ENCODE data around the gene RRAGD. TPM values are rescaled to one million over a fixed set of nuclear protein-coding genes. Genes with fewer than 3 reads are reported as not detected.

RRAGD gene
- total and polyA plus RNA-seq, 7 donors = 34.8 to 163 (median 123) TPM

GRCh38 chr6:89415185-89415584 is 3.1 kb upstream of the RRAGD start:
- ATAC-seq (no peak), DNase-seq (no peak)
- H3K27me3 ChIP-seq (ENCODE audit: insufficient read depth in 3 of 3, low read length in 2 of 3) = no peaks in the 10 kb centered on the region

GRCh38 chr6:89414215-89414614 is 2.1 kb upstream of the RRAGD start:
- Histone ChIP-seq H3K4me3 (no peak overlapping the region), H3K36me3 (ENCODE audit: insufficient read depth in 1 of 2, low read depth in 1 of 2) (no peaks in the 10 kb centered on the region), H3K9me3 (no peaks in the 10 kb centered on the region), H3K4me1 (peaks cover 22% of the 10 kb centered on the region), H3K27me3 (ENCODE audit: insufficient read depth in 3 of 3, low read length in 2 of 3) (no peaks in the 10 kb centered on the region), H3K27ac (no peak overlapping the region)
- DNase-seq (no peak), ATAC-seq (no peak)
- no peak for TF ChIP-seq CTCF (IDR thresholded peaks at IDR 0.05)
- 11 to 38% (median 28%) methylated on average over 2 of the region's 2 CpGs for WGBS, 3 donors
- intact Hi-C loops (cut with DNase I) = loop anchor here in 1 of 2 donors (5.0 kb wide), 1 partner anchor 42 kb away; no protein-coding TSS in a partner anchor

More at GRCh38 chr6:89415185-89415584, 3.1 kb upstream of the RRAGD start:
- Histone ChIP-seq H3K4me3 (no peak overlapping the region), H3K27ac (no peak overlapping the region), H3K36me3 (ENCODE audit: insufficient read depth in 1 of 2, low read depth in 1 of 2) (no peaks in the 10 kb centered on the region), H3K9me3 (no peaks in the 10 kb centered on the region), H3K4me1 (peaks cover 13% of the 10 kb centered on the region)
- intact Hi-C loops (cut with DNase I) = no loop called here
- WGBS, 3 donors = 89 to 97% (median 94%) methylated on average over 2 of the region's 2 CpGs
- TF ChIP-seq CTCF (IDR thresholded peaks at IDR 0.05) = no peak

GRCh38 chr6:89413006-89413400 is 930 bp upstream of the RRAGD start:
- no peaks in the 10 kb centered on the region for H3K27me3 ChIP-seq (ENCODE audit: insufficient read depth in 3 of 3, low read length in 2 of 3)

DNA sequence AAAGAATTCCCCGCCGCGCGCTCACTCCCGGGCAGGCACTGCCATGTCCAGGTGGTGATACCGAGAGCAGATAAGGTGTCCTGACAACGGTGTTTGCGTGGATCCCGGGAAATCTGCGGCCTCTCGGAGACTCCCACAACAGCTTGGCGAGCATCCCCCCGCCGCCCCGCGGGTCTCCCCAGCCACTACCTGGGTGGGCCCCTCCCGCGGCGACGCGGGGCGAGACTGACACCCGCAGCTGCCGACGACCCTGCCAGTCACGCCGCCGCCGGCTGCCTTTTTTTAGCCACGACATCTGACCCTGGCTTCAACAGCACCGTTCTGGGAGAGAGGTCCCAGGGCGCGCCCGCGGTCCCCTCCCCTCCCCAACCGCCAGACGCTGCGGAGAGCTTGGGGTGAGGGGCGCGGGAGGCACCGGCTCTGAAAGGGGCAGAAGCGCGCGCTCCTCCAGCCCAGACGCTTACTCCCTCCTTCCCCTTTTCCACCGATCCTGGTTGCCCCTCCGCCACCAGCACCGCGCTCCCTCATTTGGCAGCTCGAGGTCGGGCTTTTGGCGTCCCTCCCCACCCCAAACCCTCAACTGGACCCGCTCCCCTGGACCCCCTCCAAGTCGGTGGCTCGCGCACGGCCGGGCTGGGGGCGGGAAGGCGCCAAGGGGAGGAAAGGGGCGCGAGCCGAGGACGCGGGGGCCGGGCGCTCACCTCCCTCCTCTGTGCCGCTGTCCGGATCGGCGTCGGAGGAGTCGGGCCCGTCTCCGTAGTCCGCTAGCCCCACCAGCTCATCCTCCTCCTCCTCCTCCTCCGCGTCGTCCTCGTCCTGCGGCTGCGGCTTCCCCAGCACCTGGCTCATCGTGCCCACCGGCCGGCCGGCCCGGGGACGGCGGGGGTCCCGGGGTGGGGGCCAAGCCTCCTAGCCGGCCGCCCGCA is 665 bp downstream of the RRAGD start:
- no peak for TF ChIP-seq CTCF (IDR thresholded peaks at IDR 0.05)
- peak overlapping the region; percentile 90 for H3K4me3 ChIP-seq
- peak; percentile 64 to 88 for DNase-seq
- intact Hi-C loops (cut with DNase I) = loop anchor here in 1 of 2 donors (5.0 kb wide), 1 partner anchor 39 kb away; no protein-coding TSS in a partner anchor
- H3K36me3 ChIP-seq (ENCODE audit: insufficient read depth in 1 of 2, low read depth in 1 of 2) = no peaks in the 10 kb centered on the region
- peaks cover 45% of the 10 kb centered on the region for H3K4me1 ChIP-seq
- H3K27me3 ChIP-seq (ENCODE audit: insufficient read depth in 3 of 3, low read length in 2 of 3) = no peaks in the 10 kb centered on the region
- H3K9me3 ChIP-seq = no peaks in the 10 kb centered on the region
- peak; percentile 63 to 78 (median 72) for ATAC-seq
- H3K27ac ChIP-seq = peak overlapping the region; percentile 99
- 0 to 1% (median 1%) methylated on average over 54 to 93 of the region's 93 CpGs for WGBS, 3 donors

More at GRCh38 chr6:89413006-89413400, 930 bp upstream of the RRAGD start:
- peak overlapping the region; percentile 90 for H3K4me3 ChIP-seq
- H3K27ac ChIP-seq = peak overlapping the region; percentile 99
- TF ChIP-seq CTCF (IDR thresholded peaks at IDR 0.05) = no peak
- H3K9me3 ChIP-seq = no peaks in the 10 kb centered on the region
- H3K4me1 ChIP-seq = peaks cover 32% of the 10 kb centered on the region
- H3K36me3 ChIP-seq (ENCODE audit: insufficient read depth in 1 of 2, low read depth in 1 of 2) = no peaks in the 10 kb centered on the region
- no peak for ATAC-seq
- WGBS, 3 donors = 14 to 34% (median 15%) methylated on average over 9 of the region's 9 CpGs
- DNase-seq = no peak
- intact Hi-C loops (cut with DNase I) = loop anchor here in 1 of 2 donors (5.0 kb wide), 1 partner anchor 41 kb away; no protein-coding TSS in a partner anchor
